Measurements from ENCODE around the gene FBXL7.

The FBXL7 gene

GRCh38 chr5:15607076-15607475, 107.1 kb downstream of the FBXL7 start:
- no peak overlapping the region for H3K9ac ChIP-seq (ENCODE audit: low read length)

GRCh38 chr5:15609076-15609725, 109.2 kb downstream of the FBXL7 start:
- H3K9me2 ChIP-seq (ENCODE audit: low read depth, low read length), result no peaks in the 10 kb centered on the region
- no peak overlapping the region for H3K4me3 ChIP-seq (ENCODE audit: low read depth, low read length, poor library complexity, severe bottlenecking)
- H3K9me3 ChIP-seq (ENCODE audit: low read length), result no peaks in the 10 kb centered on the region
- H3K79me2 ChIP-seq (ENCODE audit: insufficient read depth, low read length), result no peaks in the 10 kb centered on the region
- no peaks in the 10 kb centered on the region for H3F3A ChIP-seq (ENCODE audit: insufficient read depth, low read length)
- H4K20me1 ChIP-seq (ENCODE audit: insufficient read depth, low read length), result no peaks in the 10 kb centered on the region
- H3K4me1 ChIP-seq (ENCODE audit: insufficient read depth, low read length, severe bottlenecking), result no peaks in the 10 kb centered on the region
- TF ChIP-seq EZH2 (IDR thresholded peaks at IDR 0.05; ENCODE audit: borderline replicate concordance, low read length) (no peak), CTCF (IDR thresholded peaks at IDR 0.05; ENCODE audit: low read length) (no peak)
- no peak overlapping the region for H3K9ac ChIP-seq (ENCODE audit: low read length)
- no peak overlapping the region for H3K27ac ChIP-seq (ENCODE audit: low read depth, low read length, poor library complexity, severe bottlenecking)
- H2AFZ ChIP-seq (ENCODE audit: low read length), result no peak overlapping the region
- no peak overlapping the region for H3K4me2 ChIP-seq (ENCODE audit: low read length)
- no peaks in the 10 kb centered on the region for H3K27me3 ChIP-seq (ENCODE audit: insufficient read depth, low read length)
- no peaks in the 10 kb centered on the region for H3K36me3 ChIP-seq (ENCODE audit: insufficient read depth, low read length)

More at GRCh38 chr5:15607076-15607475, 107.1 kb downstream of the FBXL7 start:
- H3K4me2 ChIP-seq (ENCODE audit: low read length), result no peak overlapping the region
- no peaks in the 10 kb centered on the region for H3K9me2 ChIP-seq (ENCODE audit: low read depth, low read length)
- no peaks in the 10 kb centered on the region for H3K4me1 ChIP-seq (ENCODE audit: insufficient read depth, low read length, severe bottlenecking)
- no peak overlapping the region for H3K4me3 ChIP-seq (ENCODE audit: low read depth, low read length, poor library complexity, severe bottlenecking)
- no peak overlapping the region for H3K27ac ChIP-seq (ENCODE audit: low read depth, low read length, poor library complexity, severe bottlenecking)
- no peak for TF ChIP-seq CTCF (IDR thresholded peaks at IDR 0.05; ENCODE audit: low read length)
- H3K9me3 ChIP-seq (ENCODE audit: low read length), result no peaks in the 10 kb centered on the region
- H3F3A ChIP-seq (ENCODE audit: insufficient read depth, low read length), result no peaks in the 10 kb centered on the region
- no peaks in the 10 kb centered on the region for H3K27me3 ChIP-seq (ENCODE audit: insufficient read depth, low read length)
- H2AFZ ChIP-seq (ENCODE audit: low read length), result no peak overlapping the region
- no peaks in the 10 kb centered on the region for H4K20me1 ChIP-seq (ENCODE audit: insufficient read depth, low read length)
- no peaks in the 10 kb centered on the region for H3K79me2 ChIP-seq (ENCODE audit: insufficient read depth, low read length)
- H3K36me3 ChIP-seq (ENCODE audit: insufficient read depth, low read length), result no peaks in the 10 kb centered on the region

- no peaks in the 10 kb centered on the region for H3K9me3 ChIP-seq (ENCODE audit: low read length)
These were observed 110.2 kb downstream of the FBXL7 start for GRCh38 chr5:15610216-15610615.

More at GRCh38 chr5:15610216-15610615, 110.2 kb downstream of the FBXL7 start:
- TF ChIP-seq EZH2 (IDR thresholded peaks at IDR 0.05; ENCODE audit: borderline replicate concordance, low read length) (no peak), CTCF (IDR thresholded peaks at IDR 0.05; ENCODE audit: low read length) (no peak)
- Histone ChIP-seq H3K9me2 (ENCODE audit: low read depth, low read length) (no peaks in the 10 kb centered on the region), H3K79me2 (ENCODE audit: insufficient read depth, low read length) (no peaks in the 10 kb centered on the region), H3K4me2 (ENCODE audit: low read length) (no peak overlapping the region), H3K4me3 (ENCODE audit: low read depth, low read length, poor library complexity, severe bottlenecking) (no peak overlapping the region), H4K20me1 (ENCODE audit: insufficient read depth, low read length) (no peaks in the 10 kb centered on the region), H3K36me3 (ENCODE audit: insufficient read depth, low read length) (no peaks in the 10 kb centered on the region), H3K4me1 (ENCODE audit: insufficient read depth, low read length, severe bottlenecking) (no peaks in the 10 kb centered on the region), H3K9ac (ENCODE audit: low read length) (no peak overlapping the region), H3K27ac (ENCODE audit: low read depth, low read length, poor library complexity, severe bottlenecking) (no peak overlapping the region), H3K27me3 (ENCODE audit: insufficient read depth, low read length) (no peaks in the 10 kb centered on the region), H2AFZ (ENCODE audit: low read length) (no peak overlapping the region), H3F3A (ENCODE audit: insufficient read depth, low read length) (no peaks in the 10 kb centered on the region)
